T-cell (primary cell): ENCODE results near the gene TTC7B. TPM values are rescaled to one million over a fixed set of nuclear protein-coding genes. Genes with fewer than 3 reads are reported as not detected.

Experiments used
- ATAC-seq, 4 experiments: fragments of 200-7000 bp in 3 of 4; fragments of 150-1000 bp in 1 of 4; cut with Tn5 transposase; replicated peaks in 1 of 4; 1 replicate in 3 of 4; 2 replicates in 1 of 4; pipeline ENCODE4 v1.10.0; 2021; ENCODE audit warnings: moderate library complexity in 3 of 4, mild to moderate bottlenecking in 2 of 4, moderate number of reproducible peaks in 1 of 4
- CTCF ChIA-PET, 2 donors: fragments of 300-600 bp; sonication (Branson Sonifier 250); formaldehyde crosslinking; loops; one replicate each; lab custom pipeline; 2022; ENCODE audit warnings: antibody characterized with exemption in 2 of 2; lab: Charles Lee
- POLR2A ChIA-PET, 2 donors: fragments of 300-600 bp; sonication (Branson Sonifier 250); formaldehyde crosslinking; loops; one replicate each; lab custom pipeline; 2022; ENCODE audit warnings: antibody characterized with exemption in 2 of 2; lab: Charles Lee
- DNase-seq, 35 experiments: peaks; one replicate each; pipeline versions ENCODE4 v3.0.0 to v3.0.0-alpha.2; 2013 to 2023
- H3K27ac ChIP-seq: one replicate; pipeline ENCODE4 v1.5.1; 2013; ENCODE audit warnings: low read length
- H3K27me3 ChIP-seq, 2 experiments: replicated peaks in 1 of 2; 1 replicate in 1 of 2; 2 replicates in 1 of 2; pipeline versions ENCODE4 v1.6.1 to v1.7.0; 2013; ENCODE audit warnings: low read length in 1 of 2, mixed read lengths in 1 of 2; ENCODE audit not compliant: control insufficient read depth in 2 of 2, insufficient read depth in 2 of 2; ENCODE audit errors: extremely low read depth in 1 of 2
- H3K36me3 ChIP-seq, 2 donors: 1 replicate in 1 of 2; 2 replicates in 1 of 2; pipeline versions ENCODE4 v1.6.1 to v1.7.0; 2013; ENCODE audit warnings: low read length in 1 of 2; ENCODE audit not compliant: control insufficient read depth in 2 of 2, insufficient read depth in 1 of 2; ENCODE audit errors: extremely low read depth in 1 of 2
- H3K4me1 ChIP-seq, 2 experiments: 1 replicate in 1 of 2; 2 replicates in 1 of 2; pipeline versions ENCODE4 v1.6.1 to v1.7.0; 2013; ENCODE audit warnings: low read length in 2 of 2, mixed read lengths in 1 of 2; ENCODE audit not compliant: insufficient read depth in 2 of 2, control insufficient read depth in 1 of 2; ENCODE audit errors: extremely low read depth in 1 of 2
- H3K4me3 ChIP-seq, 2 donors: 1 replicate in 1 of 2; 2 replicates in 1 of 2; pipeline versions ENCODE4 v1.5.1 to v1.7.0; 2013; ENCODE audit warnings: mild to moderate bottlenecking in 2 of 2, low read length in 1 of 2, moderate library complexity in 1 of 2; ENCODE audit not compliant: control insufficient read depth in 1 of 2; ENCODE audit errors: extremely low read depth in 1 of 2
- H3K9me3 ChIP-seq: 2 replicates; pipeline ENCODE4 v1.7.0; 2013
- H3K27ac Mint-ChIP-seq, 2 donors: one replicate each; pipeline ENCODE4 v1.8.0; 2020 to 2021; ENCODE audit warnings: mild to moderate bottlenecking in 2 of 2, mixed read lengths in 2 of 2
- H3K27me3 Mint-ChIP-seq, 2 donors: one replicate each; pipeline ENCODE4 v1.8.0; 2021 to 2022; ENCODE audit warnings: mixed read lengths in 2 of 2
- H3K36me3 Mint-ChIP-seq: one replicate; pipeline ENCODE4 v1.8.0; 2021; ENCODE audit warnings: mixed read lengths
- H3K4me1 Mint-ChIP-seq, 3 donors: one replicate each; pipeline ENCODE4 v1.8.0; 2020 to 2022; ENCODE audit warnings: mixed read lengths in 3 of 3, mild to moderate bottlenecking in 1 of 3
- H3K4me3 Mint-ChIP-seq, 3 donors: one replicate each; pipeline ENCODE4 v1.8.0; 2020 to 2022; ENCODE audit warnings: mild to moderate bottlenecking in 3 of 3, mixed read lengths in 3 of 3, moderate library complexity in 3 of 3
- H3K9me3 Mint-ChIP-seq, 3 donors: one replicate each; pipeline ENCODE4 v1.8.0; 2020 to 2022; ENCODE audit warnings: mixed read lengths in 3 of 3
- WGBS: methylation state at CpG from one replicate; pipeline ENCODE4 v1.1.5; 2013; ENCODE audit warnings: missing lambda C conversion rate; ENCODE audit not compliant: insufficient coverage; 5-methylcytosine and 5-hydroxymethylcytosine counted together
- total RNA-seq, 35 experiments: library from RNA in 6 of 35; stranded (reverse) in 6 of 35; fragments of 120-200 nt in 1 of 35; gene quantifications; one replicate each; pipeline versions ENCODE4 v1.2.1 to v1.2.4 and lab custom pipeline; 2013 to 2026

Gene TTC7B
- total RNA-seq, 5 donors from 2014 or later (not counting 1 experiment from before 2014, with no cell fraction given) = 1.5 to 2.6 (median 1.7) TPM

GRCh38 chr14:90627478-90627877 lies 188.8 kb downstream of the TTC7B start:
- no peaks in the 10 kb centered on the region for H3K4me1 Mint-ChIP-seq
- 84% methylated on average over 7 of the region's 9 CpGs for WGBS
- Histone ChIP-seq H3K27me3 (peaks cover 0 to 3% of the 10 kb centered on the region in 2 experiments), H3K27ac (no peak overlapping the region), H3K9me3 (no peaks in the 10 kb centered on the region), H3K4me1 (no peaks in the 10 kb centered on the region), H3K4me3 (no peak overlapping the region), H3K36me3 (no peaks in the 10 kb centered on the region)
- no peak overlapping the region for H3K4me3 Mint-ChIP-seq
- H3K27ac Mint-ChIP-seq = no peak overlapping the region
- no peaks in the 10 kb centered on the region for H3K27me3 Mint-ChIP-seq
- H3K9me3 Mint-ChIP-seq = no peaks in the 10 kb centered on the region
- ATAC-seq (no peak), DNase-seq (no peak)
- CTCF ChIA-PET = no interaction called here
- POLR2A ChIA-PET = no interaction called here
- H3K36me3 Mint-ChIP-seq = no peaks in the 10 kb centered on the region

GRCh38 chr14:90626550-90626949 lies 189.7 kb downstream of the TTC7B start:
- no peaks in the 10 kb centered on the region for H3K9me3 Mint-ChIP-seq
- ATAC-seq = no peak
- no peaks in the 10 kb centered on the region for H3K36me3 ChIP-seq
- no peaks in the 10 kb centered on the region for H3K4me1 Mint-ChIP-seq
- H3K27me3 ChIP-seq = peaks cover 0 to 6% of the 10 kb centered on the region in 2 experiments
- no peak for DNase-seq
- no peaks in the 10 kb centered on the region for H3K9me3 ChIP-seq
- ChIA-PET CTCF (no interaction called here), POLR2A (no interaction called here)
- no peak overlapping the region for H3K27ac ChIP-seq
- no peaks in the 10 kb centered on the region for H3K27me3 Mint-ChIP-seq
- H3K36me3 Mint-ChIP-seq = no peaks in the 10 kb centered on the region
- 95% methylated on average over 4 of the region's 7 CpGs for WGBS
- no peak overlapping the region for H3K4me3 Mint-ChIP-seq
- no peak overlapping the region for H3K4me3 ChIP-seq
- no peaks in the 10 kb centered on the region for H3K4me1 ChIP-seq
- no peak overlapping the region for H3K27ac Mint-ChIP-seq

GRCh38 chr14:90625445-90625844 lies 190.8 kb downstream of the TTC7B start:
- 100% methylated on average over 3 of the region's 8 CpGs for WGBS
- Histone ChIP-seq H3K4me3 (no peak overlapping the region), H3K27ac (no peak overlapping the region), H3K36me3 (no peaks in the 10 kb centered on the region), H3K9me3 (no peaks in the 10 kb centered on the region), H3K4me1 (no peaks in the 10 kb centered on the region), H3K27me3 (peaks cover 0 to 6% of the 10 kb centered on the region in 2 experiments)
- DNase-seq (no peak), ATAC-seq (no peak)
- CTCF ChIA-PET = no interaction called here
- Mint-ChIP-seq H3K4me1 (no peaks in the 10 kb centered on the region), H3K27ac (no peak overlapping the region), H3K27me3 (no peaks in the 10 kb centered on the region), H3K36me3 (no peaks in the 10 kb centered on the region), H3K9me3 (no peaks in the 10 kb centered on the region), H3K4me3 (no peak overlapping the region)
- POLR2A ChIA-PET = no interaction called here

- no peak for DNase-seq
- H3K27me3 ChIP-seq = peaks cover 0 to 6% of the 10 kb centered on the region in 2 experiments
- no peaks in the 10 kb centered on the region for H3K4me1 ChIP-seq
- H3K9me3 ChIP-seq = no peaks in the 10 kb centered on the region
- no peak for ATAC-seq
- Mint-ChIP-seq H3K4me3 (no peak overlapping the region), H3K27me3 (no peaks in the 10 kb centered on the region), H3K27ac (no peak overlapping the region), H3K4me1 (no peaks in the 10 kb centered on the region), H3K36me3 (no peaks in the 10 kb centered on the region), H3K9me3 (no peaks in the 10 kb centered on the region)
- no peak overlapping the region for H3K4me3 ChIP-seq
- H3K36me3 ChIP-seq = no peaks in the 10 kb centered on the region
- CTCF ChIA-PET = no interaction called here
- POLR2A ChIA-PET = no interaction called here
- no peak overlapping the region for H3K27ac ChIP-seq
- 90% methylated on average over 14 of the region's 14 CpGs for WGBS
Observed at GRCh38 chr14:90624732-90625400, 191.4 kb downstream of the TTC7B start.

- CTCF ChIA-PET = no interaction called here
- Mint-ChIP-seq H3K9me3 (no peaks in the 10 kb centered on the region), H3K4me1 (no peaks in the 10 kb centered on the region), H3K27ac (no peak overlapping the region), H3K27me3 (no peaks in the 10 kb centered on the region), H3K36me3 (no peaks in the 10 kb centered on the region), H3K4me3 (no peak overlapping the region)
- no peak for DNase-seq
- WGBS = 97% methylated on average over 3 of the region's 8 CpGs
- H3K9me3 ChIP-seq = no peaks in the 10 kb centered on the region
- ATAC-seq = no peak
- H3K27ac ChIP-seq = no peak overlapping the region
- H3K4me3 ChIP-seq = no peak overlapping the region
- no peaks in the 10 kb centered on the region for H3K4me1 ChIP-seq
- H3K27me3 ChIP-seq = peaks cover 0 to 3% of the 10 kb centered on the region in 2 experiments
- no peaks in the 10 kb centered on the region for H3K36me3 ChIP-seq
- POLR2A ChIA-PET = no interaction called here
Observed at GRCh38 chr14:90624227-90624626, 192.0 kb downstream of the TTC7B start.

GRCh38 chr14:90621201-90621600 lies 195.0 kb downstream of the TTC7B start:
- Mint-ChIP-seq H3K27me3 (no peaks in the 10 kb centered on the region), H3K4me1 (no peaks in the 10 kb centered on the region), H3K4me3 (no peak overlapping the region), H3K36me3 (no peaks in the 10 kb centered on the region), H3K27ac (no peak overlapping the region), H3K9me3 (no peaks in the 10 kb centered on the region)
- ChIA-PET CTCF (no interaction called here), POLR2A (no interaction called here)
- Histone ChIP-seq H3K27ac (no peak overlapping the region), H3K9me3 (no peaks in the 10 kb centered on the region), H3K4me3 (no peak overlapping the region), H3K27me3 (peaks cover 0 to 8% of the 10 kb centered on the region in 2 experiments), H3K4me1 (no peaks in the 10 kb centered on the region), H3K36me3 (no peaks in the 10 kb centered on the region)
- DNase-seq (no peak), ATAC-seq (no peak)
- WGBS = 97% methylated on average over 31 of the region's 32 CpGs
